Activated T-helper 1 cell treated with Interleukin-2 at 50 U/mL for 16 hours (primary cell): Measurements from ENCODE around the gene LMX1B.

Experiments
- DNase-seq: peaks from one replicate; pipeline ENCODE4 v3.0.0-alpha.2; 2020; ENCODE audit warnings: low read depth

Gene LMX1B

DNA sequence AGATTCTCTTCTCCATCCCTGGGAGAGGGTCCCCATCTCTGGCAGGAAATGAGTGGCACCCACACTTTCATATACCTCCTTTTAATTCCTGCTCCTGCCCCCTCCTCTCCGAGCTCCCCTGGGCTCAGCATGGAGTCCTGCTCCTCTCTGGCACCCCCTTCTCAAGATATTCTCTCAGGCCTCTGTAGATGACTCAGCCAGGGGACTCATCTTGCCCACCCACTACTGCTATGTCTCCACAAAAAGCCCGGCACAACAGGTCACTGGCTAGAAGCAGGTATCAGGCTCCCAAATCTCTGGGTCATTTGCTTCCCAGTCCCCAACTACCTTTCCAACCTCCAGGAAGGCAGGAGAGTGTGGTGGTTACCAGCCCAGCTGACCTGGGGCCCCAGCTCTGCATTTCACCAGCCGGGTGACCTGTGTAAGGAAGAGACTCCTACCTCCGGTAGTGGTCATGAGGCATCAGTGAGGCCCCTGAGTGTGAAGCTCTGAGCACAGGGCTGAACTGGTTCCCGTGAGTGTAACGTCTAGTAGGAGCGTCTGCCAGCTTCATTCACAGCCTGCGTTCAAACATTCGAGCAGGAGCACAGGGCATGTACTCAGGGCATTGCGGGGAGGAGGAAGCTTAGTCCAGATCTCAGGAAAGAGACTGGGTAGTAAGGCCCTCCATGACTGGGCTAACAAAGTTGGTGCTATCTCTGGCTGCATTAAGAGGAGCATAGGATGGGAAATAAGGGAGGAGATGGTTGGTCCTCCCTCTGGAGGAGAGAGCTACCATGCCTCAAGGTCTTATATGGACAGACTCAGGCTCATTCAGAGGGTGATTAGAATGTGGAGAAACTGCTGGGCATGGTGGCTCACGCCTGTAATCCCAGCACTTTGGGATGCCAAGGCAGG is 63.7 kb downstream of the LMX1B start:
- no peak for DNase-seq

DNA sequence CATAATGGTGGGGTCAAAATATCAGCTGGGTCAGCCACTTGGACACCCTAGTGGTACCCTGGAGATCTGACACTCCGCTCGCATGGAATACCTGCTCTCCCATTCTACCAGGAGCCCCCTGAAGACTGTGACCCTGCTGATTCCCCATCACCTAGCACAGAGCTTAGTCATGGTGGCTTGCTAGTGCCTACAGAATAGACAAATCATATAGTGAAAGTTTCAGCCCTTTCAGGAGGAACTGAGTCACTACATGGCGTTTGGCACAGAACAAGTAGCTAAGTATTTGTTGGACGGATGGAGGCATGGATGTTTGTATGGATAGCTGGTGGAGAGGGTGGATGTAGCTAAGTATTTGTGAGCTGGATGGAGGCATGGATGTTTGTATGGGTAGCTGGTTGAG is 65.3 kb downstream of the LMX1B start:
- no peak for DNase-seq

DNA sequence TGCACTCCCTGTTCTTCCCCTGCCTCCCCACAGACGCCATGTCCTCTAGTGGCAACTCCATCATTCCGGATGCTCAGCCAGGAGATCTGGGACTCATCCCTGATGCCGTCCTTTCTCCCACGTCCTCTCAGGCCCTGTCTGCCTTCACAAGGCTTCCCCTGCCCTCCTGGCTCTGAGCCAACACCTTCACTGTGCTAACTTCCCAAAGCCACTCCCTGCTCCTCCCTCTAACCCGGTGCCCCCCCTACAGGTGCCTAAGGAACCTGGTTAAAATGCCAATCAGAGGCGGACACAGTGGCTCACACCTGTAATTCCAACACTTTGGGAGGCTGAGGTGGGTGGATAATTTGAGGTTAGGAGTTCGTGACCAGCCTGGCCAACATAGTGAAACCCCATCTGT is 67.6 kb downstream of the LMX1B start:
- no peak for DNase-seq

DNA sequence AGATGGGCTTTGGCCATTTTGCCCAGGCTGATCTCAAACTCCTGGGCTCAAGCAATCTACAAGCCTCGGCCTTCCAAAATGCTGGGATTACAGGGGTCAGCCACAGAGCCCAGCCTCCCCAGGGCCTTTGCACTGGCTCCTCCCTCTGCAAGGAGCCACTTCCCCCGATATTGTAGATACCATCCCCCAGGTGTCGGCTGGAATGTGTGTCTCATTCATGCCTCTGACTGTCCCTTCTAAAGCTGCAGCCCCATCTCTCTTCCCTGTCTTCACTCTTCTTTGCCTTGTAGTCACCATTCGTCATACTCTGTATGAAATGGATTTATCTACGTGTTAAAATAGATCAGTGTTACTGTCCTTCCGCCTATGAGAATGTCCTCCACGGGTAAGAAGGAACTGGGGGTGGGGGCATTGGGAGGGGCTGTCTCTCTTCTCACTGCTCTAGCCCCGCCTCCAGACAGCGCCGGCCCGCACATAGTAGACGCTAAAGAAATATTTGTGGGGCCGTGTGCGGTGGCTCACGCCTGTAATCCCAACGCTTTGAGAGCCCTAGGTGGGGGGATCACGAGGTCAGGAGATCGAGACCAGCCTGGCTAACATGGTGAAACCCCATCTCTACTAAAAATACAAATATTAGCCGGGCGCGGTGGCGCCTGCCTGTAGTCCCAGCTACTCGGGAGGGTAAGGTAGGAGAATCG is 68.5 kb downstream of the LMX1B start:
- no peak for DNase-seq

DNA sequence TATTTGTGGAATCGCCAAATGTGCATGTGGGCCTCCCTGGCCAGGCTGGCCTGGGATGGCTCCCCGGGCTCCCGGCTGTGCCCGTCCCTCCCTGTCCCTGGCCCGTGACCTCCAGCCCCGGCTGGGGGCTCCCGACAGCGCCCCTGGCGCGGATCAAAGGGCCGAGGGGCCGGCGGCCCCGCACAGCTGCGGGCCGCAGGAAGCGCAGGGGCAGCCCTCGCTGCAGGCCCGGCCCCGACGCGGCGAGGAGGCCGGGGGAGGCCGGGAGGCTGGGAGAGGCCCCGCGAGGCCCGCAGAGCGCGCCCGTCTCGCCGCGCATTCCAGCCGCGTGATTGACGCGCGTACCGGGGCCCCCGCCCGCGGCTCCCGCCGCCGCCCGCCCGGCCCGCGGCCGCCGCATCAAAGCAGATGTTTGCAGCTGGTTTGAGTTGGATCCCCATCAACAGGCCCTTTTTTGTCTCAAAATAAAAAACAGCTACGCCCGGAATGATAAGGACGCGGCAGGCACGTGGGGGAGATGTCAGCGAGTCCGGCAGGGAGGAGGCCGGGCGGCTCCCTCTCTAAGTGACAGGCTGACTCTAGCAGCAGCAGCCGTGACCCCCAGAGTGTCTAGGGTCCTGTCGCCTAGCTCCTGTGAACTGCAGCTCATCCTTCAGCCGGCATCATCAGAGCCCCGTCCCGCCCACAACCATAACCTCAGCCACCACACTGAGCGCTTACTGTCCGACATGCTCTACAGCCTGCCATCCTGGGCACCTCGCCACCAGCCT is 69.4 kb downstream of the LMX1B start:
- DNase-seq: no peak

DNA sequence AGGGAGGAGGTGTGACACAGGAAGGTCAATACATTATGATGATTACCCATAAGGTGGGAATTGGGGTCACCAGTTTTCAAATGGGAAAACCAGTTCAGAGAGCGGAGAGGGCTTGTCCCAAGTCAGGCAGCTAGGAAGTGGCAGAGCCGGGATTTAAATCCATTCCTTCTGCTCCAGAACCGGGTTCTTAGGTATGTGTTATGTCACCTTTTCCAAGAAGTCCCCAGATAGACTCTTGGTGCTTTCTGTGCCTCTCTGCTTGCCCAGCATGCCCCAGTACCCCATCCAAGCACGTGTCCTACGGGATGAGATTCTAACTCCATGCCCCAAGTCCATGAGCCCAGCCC is 69.9 kb downstream of the LMX1B start:
- no peak for DNase-seq

DNA sequence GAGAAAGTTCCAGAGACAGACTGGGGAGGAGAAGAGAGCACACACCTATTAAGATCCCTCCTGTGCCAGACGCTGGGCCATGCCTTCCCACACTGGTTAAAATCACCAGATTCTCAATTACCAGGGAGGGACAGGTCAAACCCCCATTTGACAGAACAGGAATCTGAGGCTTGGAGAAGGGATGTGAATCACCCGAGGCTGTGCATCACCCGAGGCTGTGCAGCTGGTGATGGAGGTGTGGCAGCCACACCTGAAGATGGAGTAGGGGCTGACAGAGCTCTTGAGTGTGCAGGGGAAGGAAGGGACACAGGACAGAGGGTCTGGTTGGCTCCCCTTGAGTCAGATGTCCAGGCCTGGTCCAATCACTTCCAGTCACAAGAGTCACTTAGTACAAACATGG is 70.6 kb downstream of the LMX1B start:
- no peak for DNase-seq

DNA sequence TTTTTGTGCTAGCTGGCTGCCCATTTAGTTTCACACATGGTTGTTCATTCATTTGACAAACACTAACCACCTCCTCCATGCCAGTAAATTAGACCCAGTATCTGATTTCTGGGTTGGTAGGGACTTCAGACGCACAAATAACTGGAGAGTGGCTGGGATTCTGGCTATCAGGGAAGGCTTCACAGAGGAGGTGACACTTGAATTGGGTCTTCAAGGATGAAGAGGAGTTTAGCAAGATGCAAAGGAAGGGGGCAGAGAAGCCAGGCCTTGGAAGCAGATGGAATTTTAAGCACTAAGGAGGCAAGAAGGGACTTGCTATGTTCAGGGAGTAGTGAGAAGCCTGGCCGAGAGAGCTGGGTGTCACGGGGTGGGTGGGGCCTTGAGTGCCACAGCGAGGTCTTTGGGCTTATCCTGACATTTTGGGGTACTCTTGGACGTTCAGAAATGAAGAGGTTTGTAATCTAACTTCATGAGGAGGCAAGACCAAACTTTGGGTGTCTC is 71.3 kb downstream of the LMX1B start:
- no peak for DNase-seq

DNA sequence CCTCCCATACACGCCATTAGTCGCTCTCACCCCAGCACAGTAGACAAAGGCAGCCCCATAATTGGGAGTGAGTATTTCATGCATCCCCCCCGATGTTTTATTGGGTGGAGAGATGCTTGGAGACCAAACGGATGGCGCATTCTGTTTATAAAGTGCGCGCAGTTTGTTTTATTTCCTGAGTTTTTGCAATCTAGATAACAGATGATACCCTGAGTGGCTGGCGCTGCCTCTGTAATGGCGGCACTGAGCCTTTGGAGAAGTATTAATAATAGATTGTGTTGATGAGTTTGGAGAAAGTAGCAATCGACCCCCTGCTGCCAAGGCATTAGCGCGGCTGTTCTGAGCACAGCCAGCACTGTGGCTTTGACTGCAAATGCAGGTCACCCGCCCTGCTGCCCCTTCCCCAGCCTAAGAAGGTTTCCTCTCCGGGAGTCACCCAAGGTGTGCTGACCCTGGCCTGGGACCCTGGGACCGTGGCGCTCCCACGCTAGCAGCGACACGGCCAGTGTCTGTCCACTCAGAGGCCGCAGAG is 74.3 kb downstream of the LMX1B start:
- no peak for DNase-seq

DNA sequence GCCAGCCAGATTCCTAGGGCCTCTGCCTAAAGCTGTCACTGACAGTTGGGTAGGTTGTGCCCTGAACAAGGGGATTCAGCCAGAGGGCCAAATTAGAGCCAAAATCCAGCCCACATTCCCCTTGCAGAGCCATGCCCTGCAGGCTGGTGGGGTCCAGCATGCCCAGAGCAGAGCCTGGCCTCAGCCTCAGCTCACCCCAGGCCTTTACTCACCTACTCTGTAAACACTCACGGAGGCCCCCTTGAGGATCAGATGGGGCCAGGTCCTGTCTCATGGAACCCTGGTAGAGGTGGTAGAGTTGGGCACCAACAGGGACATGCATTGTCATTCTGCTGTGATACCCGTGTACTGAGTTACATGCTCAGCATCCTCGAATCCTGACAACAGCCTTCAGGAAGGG is 74.9 kb downstream of the LMX1B start:
- DNase-seq: no peak

DNA sequence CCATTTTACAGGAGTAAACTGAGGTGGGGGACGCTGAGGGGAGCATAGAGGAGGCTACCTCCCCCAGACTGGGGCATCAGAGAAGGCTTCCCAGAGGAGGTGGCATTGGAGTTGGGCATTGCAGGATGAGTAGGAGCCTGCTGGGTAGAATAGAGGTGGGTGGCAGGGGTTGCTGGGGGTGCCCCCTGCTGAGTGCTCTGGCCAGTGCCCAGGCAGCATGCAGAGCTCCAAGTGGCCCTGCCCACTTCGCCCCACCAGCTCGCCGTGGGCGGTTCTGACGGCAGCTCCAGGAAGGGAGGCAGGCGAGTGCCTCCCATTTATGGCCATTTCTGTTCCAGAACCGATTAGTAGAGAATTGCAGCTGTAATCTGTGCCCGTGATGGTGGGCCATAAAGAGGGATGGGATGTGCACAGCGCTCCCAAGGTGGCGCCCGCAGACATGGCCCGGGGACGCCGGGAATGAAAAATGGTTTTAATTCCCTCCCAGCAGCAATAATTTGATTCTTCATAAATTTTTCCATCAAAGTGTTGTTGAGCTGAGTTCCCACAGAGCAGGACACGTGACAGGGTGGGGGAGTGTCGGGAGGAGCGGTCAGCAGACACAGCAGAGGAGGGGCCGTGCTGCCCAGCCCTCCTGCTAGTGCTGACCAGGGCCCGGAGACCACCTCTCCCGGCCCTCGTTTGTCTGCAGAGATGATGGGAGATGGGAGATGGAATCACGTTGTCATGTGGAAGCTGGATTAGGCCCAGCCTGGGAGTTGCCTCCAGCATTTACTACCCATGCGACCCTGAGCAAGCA is 75.5 kb downstream of the LMX1B start:
- no peak for DNase-seq

DNA sequence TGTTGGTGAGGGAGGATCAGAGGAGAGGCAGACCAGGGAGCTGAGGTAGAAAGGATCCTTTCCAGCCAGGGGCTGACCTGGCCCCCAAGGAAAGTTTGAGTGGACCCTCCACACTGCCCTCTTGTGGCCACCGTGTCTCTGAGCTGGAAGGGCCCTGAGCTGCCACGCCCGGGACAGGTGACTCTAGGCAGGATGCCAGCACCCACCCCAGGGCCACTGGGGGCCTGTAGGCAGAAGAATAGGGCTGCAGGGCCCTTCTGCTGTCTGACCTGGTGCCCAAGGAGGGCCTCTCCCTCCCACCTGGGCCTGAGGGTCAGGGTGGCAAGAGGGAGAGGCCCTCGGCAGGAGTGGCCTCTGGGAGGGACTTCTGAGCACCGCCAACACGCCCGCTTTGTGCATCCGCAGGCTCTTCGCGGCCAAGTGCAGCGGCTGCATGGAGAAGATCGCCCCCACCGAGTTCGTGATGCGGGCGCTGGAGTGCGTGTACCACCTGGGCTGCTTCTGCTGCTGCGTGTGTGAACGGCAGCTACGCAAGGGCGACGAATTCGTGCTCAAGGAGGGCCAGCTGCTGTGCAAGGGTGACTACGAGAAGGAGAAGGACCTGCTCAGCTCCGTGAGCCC is 76.8 kb downstream of the LMX1B start:
- DNase-seq: peak; percentile 20

DNA sequence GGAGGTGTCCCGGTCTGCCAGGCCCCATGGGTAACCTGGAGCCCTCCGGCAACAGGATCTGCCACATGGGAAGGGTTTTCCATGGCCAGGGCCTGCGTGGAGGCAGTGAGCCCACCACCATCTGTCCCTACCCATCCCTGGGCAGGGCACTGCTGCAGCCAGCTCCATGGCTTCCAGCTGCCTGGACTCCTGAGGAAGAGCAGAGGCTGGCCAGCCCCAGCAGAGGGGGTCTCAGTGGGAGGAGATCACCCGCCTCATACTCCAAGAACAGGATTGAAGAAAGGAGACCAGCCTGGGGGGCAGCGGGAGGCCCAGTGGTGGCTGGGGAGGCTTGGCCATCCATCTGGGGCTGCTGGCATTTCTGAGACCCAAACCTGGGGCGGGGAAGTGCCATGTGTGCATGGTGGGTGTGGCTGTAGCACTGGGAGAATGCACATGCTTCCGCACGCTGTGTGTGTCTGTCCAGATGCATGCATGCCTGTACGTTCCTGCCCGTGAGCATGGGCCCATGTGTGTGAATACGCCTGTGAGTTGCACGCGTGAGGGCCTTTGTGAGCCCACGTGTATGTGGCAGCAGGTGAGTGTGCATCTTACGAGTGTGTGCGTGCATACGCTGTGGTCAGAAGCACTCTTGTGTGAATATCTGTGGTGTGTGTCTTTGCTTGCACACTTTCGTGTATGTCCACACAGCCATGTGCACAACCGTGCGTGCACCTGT is 78.5 kb downstream of the LMX1B start:
- DNase-seq: no peak

DNA sequence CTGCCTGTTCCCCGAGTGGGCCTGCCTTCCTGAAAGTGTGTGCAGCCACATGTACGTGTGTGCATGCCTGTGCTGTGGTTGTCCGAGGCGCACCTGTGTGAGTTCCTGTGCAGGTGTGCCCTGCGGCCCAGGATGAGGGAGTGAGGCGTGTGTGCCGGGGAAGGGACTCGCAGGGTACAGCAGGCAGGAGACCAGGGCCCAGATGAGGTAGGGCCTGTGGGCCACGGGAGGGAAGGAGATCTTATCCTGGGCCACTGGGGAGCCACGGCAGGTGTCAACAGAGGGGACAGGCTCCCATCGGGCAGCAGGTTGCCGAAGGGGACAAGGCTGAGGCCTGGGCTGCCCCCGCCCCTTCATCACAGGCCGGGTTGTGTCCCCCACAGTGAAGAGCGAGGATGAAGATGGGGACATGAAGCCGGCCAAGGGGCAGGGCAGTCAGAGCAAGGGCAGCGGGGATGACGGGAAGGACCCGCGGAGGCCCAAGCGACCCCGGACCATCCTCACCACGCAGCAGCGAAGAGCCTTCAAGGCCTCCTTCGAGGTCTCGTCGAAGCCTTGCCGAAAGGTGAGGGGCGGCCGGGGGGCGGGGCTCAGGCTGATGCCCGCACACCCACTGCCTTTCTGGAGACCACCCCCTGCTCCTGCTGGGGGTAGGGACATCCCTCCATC is 79.2 kb downstream of the LMX1B start:
- no peak for DNase-seq

DNA sequence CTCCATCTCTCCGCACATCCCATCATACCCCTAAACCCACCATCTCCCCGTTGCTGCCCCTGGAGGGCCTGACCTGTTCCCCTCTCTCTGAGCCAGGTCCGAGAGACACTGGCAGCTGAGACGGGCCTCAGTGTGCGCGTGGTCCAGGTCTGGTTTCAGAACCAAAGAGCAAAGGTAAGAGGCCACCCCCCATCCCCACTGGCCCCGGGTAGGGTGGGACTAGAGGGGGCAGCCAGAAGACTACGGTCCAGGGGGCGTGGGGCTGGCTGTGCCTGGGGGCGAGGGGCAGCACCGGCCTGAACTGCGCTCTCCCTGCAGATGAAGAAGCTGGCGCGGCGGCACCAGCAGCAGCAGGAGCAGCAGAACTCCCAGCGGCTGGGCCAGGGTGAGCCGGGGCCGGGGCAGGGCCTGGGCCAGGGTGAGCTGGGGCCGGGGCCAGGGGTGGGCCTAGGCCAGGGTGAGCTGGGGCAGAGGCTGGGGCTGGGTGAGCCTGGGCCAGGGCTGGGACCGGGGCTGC is 79.8 kb downstream of the LMX1B start:
- DNase-seq: no peak

DNA sequence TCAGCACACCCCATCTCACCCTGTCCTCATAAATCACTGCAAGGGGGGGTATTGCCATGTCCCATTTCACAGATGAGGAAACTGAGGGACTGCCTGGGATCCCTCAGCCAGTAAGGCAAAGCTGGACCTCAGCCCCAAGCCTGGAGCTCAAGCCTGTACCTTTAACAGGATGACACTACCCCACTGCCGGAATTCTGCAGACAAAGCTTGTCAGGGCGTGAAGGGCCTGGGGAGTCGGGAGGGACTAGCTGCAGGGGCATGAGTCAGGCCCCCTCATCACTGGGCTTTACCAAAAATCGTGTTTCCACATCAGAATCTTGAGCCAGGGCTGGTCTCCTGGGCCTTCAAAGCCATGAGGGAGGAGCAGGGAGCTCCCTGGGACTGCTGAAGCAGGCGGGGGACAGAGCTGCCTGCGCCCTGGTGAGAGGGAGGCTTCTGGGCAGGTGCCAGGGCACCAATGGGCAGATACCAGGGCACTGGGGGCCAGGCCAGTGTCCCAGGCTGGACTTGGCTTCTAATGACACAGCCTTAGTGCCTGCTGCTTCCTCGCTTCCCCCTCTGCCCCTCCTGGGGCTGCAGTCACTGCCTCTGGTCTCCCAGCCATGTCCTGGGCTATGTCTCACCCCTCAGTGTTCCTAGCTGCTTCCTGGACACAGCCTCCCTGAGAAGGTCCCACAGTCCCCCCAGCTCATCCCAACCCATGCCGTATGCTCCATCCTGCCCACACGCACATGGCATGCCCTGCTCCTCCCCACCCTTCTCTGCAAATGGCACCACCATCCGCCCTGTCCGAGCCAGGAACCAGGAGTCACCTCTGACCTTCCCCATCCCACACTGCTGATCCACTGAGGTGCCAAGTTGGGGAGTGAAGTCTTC is 80.7 kb downstream of the LMX1B start:
- DNase-seq: no peak

DNA sequence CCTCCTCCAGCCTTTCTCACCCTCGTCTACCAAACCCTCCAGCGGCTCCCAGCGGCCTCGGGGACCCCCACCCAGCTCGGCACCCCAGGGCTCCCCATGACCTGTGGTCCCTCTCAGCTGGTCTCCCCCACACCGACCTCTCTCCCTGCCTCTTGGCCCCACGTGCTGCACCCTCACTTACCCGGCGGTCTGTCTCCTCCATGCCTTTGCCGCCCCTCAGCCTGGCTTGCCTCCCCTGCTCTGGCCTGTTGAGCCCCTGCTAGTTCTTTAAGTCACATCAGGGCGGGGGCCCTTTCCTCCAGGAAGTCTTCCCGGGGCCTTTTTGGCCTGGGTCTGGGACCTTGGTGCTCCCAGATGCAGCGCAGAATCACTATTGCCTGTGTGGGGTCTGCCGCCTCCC is 81.5 kb downstream of the LMX1B start:
- no peak for DNase-seq

DNA sequence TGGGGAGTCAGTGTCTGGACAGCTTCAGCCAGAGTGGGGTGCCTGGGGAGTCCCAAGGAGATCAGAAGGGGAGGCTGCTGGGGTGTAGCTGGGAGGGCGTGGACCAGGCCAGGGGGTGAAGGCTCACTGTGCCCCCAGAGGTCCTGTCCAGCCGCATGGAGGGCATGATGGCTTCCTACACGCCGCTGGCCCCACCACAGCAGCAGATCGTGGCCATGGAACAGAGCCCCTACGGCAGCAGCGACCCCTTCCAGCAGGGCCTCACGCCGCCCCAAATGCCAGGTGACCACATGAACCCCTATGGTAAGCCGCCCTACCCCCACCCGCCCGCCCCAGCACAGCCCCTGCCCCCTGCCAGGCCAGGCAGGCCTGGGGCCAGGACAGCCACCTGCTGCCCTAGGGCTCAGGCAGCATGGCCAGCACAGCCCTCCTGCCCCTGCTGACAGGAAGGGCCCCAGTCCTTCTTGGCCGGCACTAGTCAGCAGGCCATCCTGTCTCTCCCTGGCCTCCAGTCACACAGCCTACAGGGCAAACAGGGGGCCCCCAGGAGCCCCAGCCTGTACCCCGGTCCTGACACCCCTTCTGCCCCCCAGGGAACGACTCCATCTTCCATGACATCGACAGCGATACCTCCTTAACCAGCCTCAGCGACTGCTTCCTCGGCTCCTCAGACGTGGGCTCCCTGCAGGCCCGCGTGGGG is 82.1 kb downstream of the LMX1B start:
- no peak for DNase-seq
